AG04450 (cell line): Measurements from ENCODE around the gene HIVEP2. TPM values are rescaled to one million over a fixed set of nuclear protein-coding genes. Genes with fewer than 3 reads are reported as not detected.

Experiments used
- CTCF ChIA-PET: fragments of 300-600, 350-600 bp; formaldehyde crosslinking; extraction: SDS; loops from one replicate; lab custom pipeline; 2022; ENCODE audit warnings: antibody characterized with exemption, inconsistent platforms; lab: Charles Lee
- POLR2A ChIA-PET: fragments of 350-600 bp; formaldehyde crosslinking; extraction: SDS; loops from one replicate; lab custom pipeline; 2021; ENCODE audit warnings: antibody characterized with exemption, inconsistent platforms; lab: Yijun Ruan, JAX
- DNase-seq: peaks from one replicate; pipeline ENCODE4 v3.0.0-alpha.2; 2011; ENCODE audit warnings: low read depth, low spot score
- H3K27ac ChIP-seq: one replicate; pipeline ENCODE4 v1.5.1; 2012; ENCODE audit warnings: low read depth, low read length, control low read depth
- H3K27me3 ChIP-seq: one replicate; pipeline ENCODE4 v1.6.0; 2012; ENCODE audit warnings: low read length; ENCODE audit not compliant: control insufficient read depth, insufficient read depth
- H3K4me3 ChIP-seq: 2 replicates; pipeline ENCODE4 v1.5.1; 2011; ENCODE audit warnings: mild to moderate bottlenecking, low read depth, low read length, control low read depth
- H3K9me3 ChIP-seq: 2 replicates; pipeline ENCODE4 v1.5.1; 2012; ENCODE audit warnings: low read length; ENCODE audit not compliant: control insufficient read depth, insufficient read depth
- CTCF ChIP-seq: IDR thresholded peaks from 2 replicates; pipeline ENCODE4 v1.5.1; 2011; ENCODE audit warnings: low read depth, low read length, control low read depth, inconsistent platforms
- polyA plus RNA-seq: library from polyadenylated mRNA; depleted of rRNA; stranded (reverse); fragments of >200 nt; gene quantifications from 2 replicates; pipeline ENCODE4 v1.2.3, GENCODE V29; 2011

HIVEP2 gene
- polyA plus RNA-seq, 1 experiment, result 4.9 TPM

DNA sequence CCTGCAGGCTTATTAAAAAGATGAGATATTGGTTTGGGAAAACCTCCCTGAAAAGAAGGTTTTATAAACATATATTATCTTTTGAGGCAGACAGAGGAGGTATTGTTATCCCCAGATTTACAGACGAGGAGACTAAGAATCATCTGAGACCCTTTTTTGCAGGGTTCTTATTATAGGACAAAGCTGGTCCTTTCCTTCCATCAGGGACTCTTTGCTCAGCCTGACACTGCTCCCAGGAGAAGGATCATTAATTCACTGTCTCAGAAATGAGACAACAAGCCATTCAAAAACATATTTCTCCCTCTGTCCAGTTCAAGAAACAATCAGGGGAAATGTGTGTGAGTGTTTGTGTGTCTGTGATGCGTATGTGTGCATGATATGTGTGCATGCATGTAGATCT lies 33.5 kb downstream of the HIVEP2 start:
- H3K4me3 ChIP-seq, result no peak overlapping the region
- no peaks in the 10 kb centered on the region for H3K9me3 ChIP-seq
- TF ChIP-seq CTCF, result no peak
- no peaks in the 10 kb centered on the region for H3K27me3 ChIP-seq
- no peak overlapping the region for H3K27ac ChIP-seq
- POLR2A ChIA-PET, result no interaction called here
- no peak for DNase-seq
- CTCF ChIA-PET, result no interaction called here

- no peaks in the 10 kb centered on the region for H3K27me3 ChIP-seq
- ChIA-PET POLR2A (no interaction called here), CTCF (no interaction called here)
- DNase-seq, result no peak
- H3K9me3 ChIP-seq, result no peaks in the 10 kb centered on the region
- no peak overlapping the region for H3K4me3 ChIP-seq
- no peak overlapping the region for H3K27ac ChIP-seq
- no peak for TF ChIP-seq CTCF
These were observed 35.3 kb downstream of the HIVEP2 start for GRCh38 chr6:142909686-142910085.

GRCh38 chr6:142908235-142908634 lies 36.7 kb downstream of the HIVEP2 start:
- Histone ChIP-seq H3K27ac (no peak overlapping the region), H3K9me3 (no peaks in the 10 kb centered on the region), H3K27me3 (no peaks in the 10 kb centered on the region), H3K4me3 (no peak overlapping the region)
- ChIA-PET CTCF (no interaction called here), POLR2A (no interaction called here)
- no peak for TF ChIP-seq CTCF
- DNase-seq, result no peak

DNA sequence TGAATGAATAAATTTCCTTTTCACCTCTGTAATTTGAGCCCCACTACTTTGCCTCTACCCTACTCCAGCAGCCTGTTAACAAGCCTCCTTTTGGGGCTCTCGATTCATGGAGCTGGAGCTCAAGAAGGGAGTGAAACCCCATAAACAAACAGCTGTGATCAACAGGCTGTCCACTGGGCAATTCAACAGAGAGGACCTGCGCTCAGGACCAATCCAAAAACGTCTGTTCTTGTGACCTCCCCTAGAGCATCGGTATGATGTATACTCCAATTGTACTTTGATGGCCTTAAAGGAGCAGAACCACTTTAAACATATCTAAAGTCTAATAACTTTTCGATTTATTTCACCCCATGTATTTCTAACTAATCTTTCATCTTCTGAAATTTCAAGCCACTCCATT lies 37.4 kb downstream of the HIVEP2 start:
- H3K4me3 ChIP-seq, result no peak overlapping the region
- DNase-seq, result no peak

DNA sequence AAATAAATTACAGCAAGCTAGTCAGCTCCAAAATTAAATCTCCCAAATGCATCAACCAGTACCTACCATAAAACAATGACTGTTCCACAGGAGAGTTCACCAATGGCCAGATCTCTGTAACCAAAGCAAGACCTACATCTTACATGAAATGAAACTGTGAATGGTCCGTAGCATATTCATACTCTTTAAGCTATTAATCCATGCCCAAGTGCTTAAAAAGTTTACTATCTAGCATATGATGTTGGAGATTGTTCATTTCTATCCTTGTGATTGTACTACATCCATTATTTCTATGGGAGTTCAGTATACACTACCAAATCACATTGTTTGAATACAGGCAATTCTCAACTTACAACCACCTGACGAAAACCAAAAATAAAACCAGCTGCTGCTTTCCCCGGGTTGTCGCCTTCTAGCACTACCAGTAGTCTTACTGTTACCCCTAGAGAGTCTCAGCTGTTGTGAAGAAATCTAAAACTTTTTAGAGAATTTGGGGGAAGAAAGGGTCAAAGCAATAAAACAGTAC lies 38.0 kb downstream of the HIVEP2 start:
- H3K4me3 ChIP-seq, result no peak overlapping the region

More for the DNA sequence above, 37.4 kb downstream of the HIVEP2 start:
- POLR2A ChIA-PET, result no interaction called here
- CTCF ChIA-PET, result interaction anchor here (0.6 kb wide), 1 partner anchor 428 kb away, joined by 3 read pairs; no protein-coding TSS in a partner anchor
- no peak for TF ChIP-seq CTCF
- no peak overlapping the region for H3K27ac ChIP-seq
- no peaks in the 10 kb centered on the region for H3K27me3 ChIP-seq
- H3K9me3 ChIP-seq, result no peaks in the 10 kb centered on the region

More for the DNA sequence above, 38.0 kb downstream of the HIVEP2 start:
- TF ChIP-seq CTCF, result no peak
- Histone ChIP-seq H3K27ac (no peak overlapping the region), H3K27me3 (no peaks in the 10 kb centered on the region), H3K9me3 (no peaks in the 10 kb centered on the region)
- no peak for DNase-seq
- POLR2A ChIA-PET, result no interaction called here
- CTCF ChIA-PET, result interaction anchor here (0.6 kb wide), 1 partner anchor 429 kb away, joined by 3 read pairs; no protein-coding TSS in a partner anchor
